Neural progenitor cell (in vitro differentiated cells): ENCODE measurements around the gene CRISP1.

ENCODE experiments used
- EZH2 ChIP-seq: fragments of 200-600 bp; sonication (generic); IDR thresholded peaks from 2 replicates; pipeline ENCODE4 v1.6.1; 2017; ENCODE audit warnings: antibody characterized with exemption, mild to moderate bottlenecking, moderate library complexity
- EZH2phosphoT487 ChIP-seq: fragments of 200-600 bp; sonication (generic); IDR thresholded peaks from 2 replicates; pipeline ENCODE4 v1.6.1; 2017; ENCODE audit warnings: antibody characterized with exemption
- TF ChIP-seq, protein P1 (sequence below): fragments of 200-600 bp; sonication (generic); IDR thresholded peaks from 2 replicates; pipeline ENCODE4 v1.5.1; 2017; ENCODE audit warnings: antibody characterized with exemption, mild to moderate bottlenecking

DNA sequence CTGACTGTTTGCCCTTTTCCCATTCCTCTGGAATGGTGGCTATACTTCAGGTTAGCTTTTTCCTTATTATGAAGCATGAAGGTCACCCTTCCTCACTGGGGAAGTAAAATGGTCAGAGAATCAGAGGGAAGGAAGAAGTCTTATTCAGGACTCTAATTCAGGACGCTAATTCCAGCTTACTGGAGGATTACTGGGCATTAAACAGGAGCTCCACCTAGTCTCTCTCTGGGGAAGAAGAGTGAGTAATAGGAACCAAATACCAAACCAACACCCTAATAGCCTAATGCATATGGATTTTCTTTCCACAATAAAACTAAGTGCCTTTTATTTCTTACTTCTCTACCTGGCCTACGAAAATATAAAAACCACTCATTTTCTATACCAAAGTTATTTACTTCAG, 10.1 kb downstream of the CRISP1 start:
- TF ChIP-seq, protein P1, sequence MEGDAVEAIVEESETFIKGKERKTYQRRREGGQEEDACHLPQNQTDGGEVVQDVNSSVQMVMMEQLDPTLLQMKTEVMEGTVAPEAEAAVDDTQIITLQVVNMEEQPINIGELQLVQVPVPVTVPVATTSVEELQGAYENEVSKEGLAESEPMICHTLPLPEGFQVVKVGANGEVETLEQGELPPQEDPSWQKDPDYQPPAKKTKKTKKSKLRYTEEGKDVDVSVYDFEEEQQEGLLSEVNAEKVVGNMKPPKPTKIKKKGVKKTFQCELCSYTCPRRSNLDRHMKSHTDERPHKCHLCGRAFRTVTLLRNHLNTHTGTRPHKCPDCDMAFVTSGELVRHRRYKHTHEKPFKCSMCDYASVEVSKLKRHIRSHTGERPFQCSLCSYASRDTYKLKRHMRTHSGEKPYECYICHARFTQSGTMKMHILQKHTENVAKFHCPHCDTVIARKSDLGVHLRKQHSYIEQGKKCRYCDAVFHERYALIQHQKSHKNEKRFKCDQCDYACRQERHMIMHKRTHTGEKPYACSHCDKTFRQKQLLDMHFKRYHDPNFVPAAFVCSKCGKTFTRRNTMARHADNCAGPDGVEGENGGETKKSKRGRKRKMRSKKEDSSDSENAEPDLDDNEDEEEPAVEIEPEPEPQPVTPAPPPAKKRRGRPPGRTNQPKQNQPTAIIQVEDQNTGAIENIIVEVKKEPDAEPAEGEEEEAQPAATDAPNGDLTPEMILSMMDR = no peak
- TF ChIP-seq EZH2 (no peak), EZH2phosphoT487 (no peak)
